Lower leg skin (tissue), 4 donors: ENCODE results near the gene YWHAG. TPM values are rescaled to one million over a fixed set of nuclear protein-coding genes. Genes with fewer than 3 reads are reported as not detected.
"Not testable (repeated sequence)": the region's sequence is repeated elsewhere in the genome, so short reads cannot be mapped to it uniquely, and the experiment has no call there.

Experiments
- DNase-seq, 2 donors: peaks; one replicate each; pipeline ENCODE4 v3.0.0-alpha.2; 2019; ENCODE audit warnings: low spot score in 2 of 2
- H3K4me3 ChIP-seq: fragments of 200-600 bp; sonication (generic); 2 replicates; pipeline ENCODE4 v1.5.1; 2017; ENCODE audit warnings: mild to moderate bottlenecking, low read depth; ENCODE audit not compliant: poor library complexity, severe bottlenecking
- CTCF ChIP-seq, 3 donors: fragments of 450-650 bp; IDR thresholded peaks; one replicate each; pipeline ENCODE4 v1.5.1; 2016; ENCODE audit warnings: antibody characterized with exemption in 3 of 3, mild to moderate bottlenecking in 3 of 3, moderate library complexity in 2 of 3
- POLR2A ChIP-seq, 2 donors: fragments of 450-650 bp; IDR thresholded peaks; one replicate each; pipeline ENCODE4 v1.6.1; 2016 to 2017; ENCODE audit warnings: antibody characterized with exemption in 2 of 2, mild to moderate bottlenecking in 1 of 2, moderate library complexity in 1 of 2
- WGBS, 2 donors: methylation state at CpG; one replicate each; pipeline ENCODE4 v1.1.5; 2018; 5-methylcytosine and 5-hydroxymethylcytosine counted together
- intact Hi-C: fragments of 100-400 bp; cut with DNase I; formaldehyde crosslinking; loops from one replicate; pipeline ENCODE4 v1.15.0; 2023; ENCODE audit warnings: low total_unique reads
- total RNA-seq, 4 donors: library from RNA; depleted of rRNA; stranded (reverse); fragments of >200 nt; gene quantifications; one replicate each; pipeline ENCODE4 v1.1.0, GENCODE V29; 2016

The YWHAG gene
- total RNA-seq, 4 donors from 2014 or later, result 46.5 to 64.5 (median 56.4) TPM

- DNase-seq, result peak; percentile 88 to 92
- H3K4me3 ChIP-seq, result no peak overlapping the region
- intact Hi-C loops, result no loop called here
- no peak for TF ChIP-seq POLR2A (IDR thresholded peaks at IDR 0.05)
- no peak for TF ChIP-seq CTCF (IDR thresholded peaks at IDR 0.05)
- 35 to 48% methylated on average over 22 of the region's 22 CpGs for WGBS, 2 donors
Measured at GRCh38 chr7:76296743-76297740, 61.7 kb downstream of the YWHAG start.

GRCh38 chr7:76294344-76295024 lies 64.3 kb downstream of the YWHAG start:
- intact Hi-C loops, result no loop called here
- no peak for TF ChIP-seq POLR2A (IDR thresholded peaks at IDR 0.05)
- TF ChIP-seq CTCF (IDR thresholded peaks at IDR 0.05), result no peak
- H3K4me3 ChIP-seq, result no peak overlapping the region
- DNase-seq, result peak; percentile 96 to 99
- 13 to 17% methylated on average over 12 to 20 of the region's 20 CpGs for WGBS, 2 donors

- TF ChIP-seq CTCF (IDR thresholded peaks at IDR 0.05) (no peak), POLR2A (IDR thresholded peaks at IDR 0.05) (no peak)
- intact Hi-C loops, result no loop called here
- WGBS, 2 donors, result 52 to 68% methylated on average over 8 of the region's 8 CpGs
- H3K4me3 ChIP-seq, result no peak overlapping the region
- DNase-seq, result no peak
Measured at GRCh38 chr7:76293407-76293901, 65.3 kb downstream of the YWHAG start.

- H3K4me3 ChIP-seq, intact Hi-C loops, DNase-seq: not testable (repeated sequence)
- 76 to 81% methylated on average over 5 of the region's 5 CpGs for WGBS, 2 donors
Measured at GRCh38 chr7:76292911-76293310, 65.9 kb downstream of the YWHAG start.

- no peak overlapping the region for H3K4me3 ChIP-seq
- DNase-seq, result peak in 1 of 2 donors; percentile 93
- 2 to 3% methylated on average over 5 of the region's 5 CpGs for WGBS, 2 donors
- TF ChIP-seq CTCF (IDR thresholded peaks at IDR 0.05) (no peak), POLR2A (IDR thresholded peaks at IDR 0.05) (no peak)
- intact Hi-C loops, result no loop called here
Measured at GRCh38 chr7:76292213-76292573, 66.6 kb downstream of the YWHAG start.
